Stimulated activated CD4-positive, alpha-beta T cell treated with anti-CD3 and anti-CD28 coated beads, Interleukin-1b, Interleukin-23, amount 100 ng/mL, for 24 hours (primary cell): ENCODE measurements around the gene CRYL1.

Experiments used
- DNase-seq, 4 experiments: peaks; one replicate each; pipeline ENCODE4 v3.0.0-alpha.2; 2020; ENCODE audit warnings: low read depth in 4 of 4, low spot score in 1 of 4

CRYL1 gene

GRCh38 chr13:20428666-20429644 is 96.7 kb downstream of the CRYL1 start:
- no peak for DNase-seq

GRCh38 chr13:20426766-20427448 is 98.8 kb downstream of the CRYL1 start:
- no peak for DNase-seq

DNA sequence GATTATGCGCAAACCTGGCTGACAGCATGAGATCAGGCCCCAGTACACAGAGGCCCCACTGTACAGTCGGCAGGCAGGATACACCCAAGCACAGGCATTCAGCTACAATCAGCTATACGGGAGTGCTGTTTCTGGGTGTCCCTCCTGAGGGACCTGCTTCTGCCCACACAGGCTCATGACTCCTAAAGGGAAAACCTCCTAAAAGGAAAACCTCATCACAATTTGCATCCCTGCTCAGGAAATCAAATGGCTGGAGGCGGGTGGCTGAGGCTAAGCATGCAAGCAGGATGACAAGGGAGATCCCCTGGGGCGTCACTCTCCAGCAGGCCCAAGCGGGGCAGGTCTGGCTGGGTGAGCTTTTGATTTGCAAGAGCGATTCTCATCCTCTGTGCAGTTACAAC is 99.8 kb downstream of the CRYL1 start:
- DNase-seq: no peak

DNA sequence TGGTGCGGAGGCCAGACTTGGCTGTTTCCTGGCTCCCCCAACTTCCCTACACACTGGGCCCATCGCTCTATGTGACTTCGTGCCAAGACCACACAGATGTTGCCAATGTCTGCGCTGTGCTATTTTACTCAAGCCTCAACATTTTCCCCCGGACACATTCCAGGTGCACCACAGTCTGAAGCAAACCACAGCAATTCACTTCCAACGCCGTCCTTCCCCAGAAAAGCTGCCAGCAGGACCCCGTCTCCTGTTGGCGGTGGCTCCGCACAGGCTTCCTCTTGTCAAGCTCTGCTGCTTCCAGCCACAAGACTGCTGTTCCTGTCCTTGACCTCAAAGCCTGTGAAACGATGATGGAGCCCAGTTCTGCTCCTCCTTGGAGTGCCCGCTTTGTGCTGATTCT is 100.7 kb downstream of the CRYL1 start:
- no peak for DNase-seq

- no peak for DNase-seq
These were observed 101.2 kb downstream of the CRYL1 start for GRCh38 chr13:20424559-20424852.

- DNase-seq: no peak
These were observed 103.3 kb downstream of the CRYL1 start for GRCh38 chr13:20422362-20422761.

GRCh38 chr13:20420938-20421337 is 104.7 kb downstream of the CRYL1 start:
- DNase-seq: no peak

GRCh38 chr13:20418953-20419352 is 106.7 kb downstream of the CRYL1 start:
- no peak for DNase-seq

DNA sequence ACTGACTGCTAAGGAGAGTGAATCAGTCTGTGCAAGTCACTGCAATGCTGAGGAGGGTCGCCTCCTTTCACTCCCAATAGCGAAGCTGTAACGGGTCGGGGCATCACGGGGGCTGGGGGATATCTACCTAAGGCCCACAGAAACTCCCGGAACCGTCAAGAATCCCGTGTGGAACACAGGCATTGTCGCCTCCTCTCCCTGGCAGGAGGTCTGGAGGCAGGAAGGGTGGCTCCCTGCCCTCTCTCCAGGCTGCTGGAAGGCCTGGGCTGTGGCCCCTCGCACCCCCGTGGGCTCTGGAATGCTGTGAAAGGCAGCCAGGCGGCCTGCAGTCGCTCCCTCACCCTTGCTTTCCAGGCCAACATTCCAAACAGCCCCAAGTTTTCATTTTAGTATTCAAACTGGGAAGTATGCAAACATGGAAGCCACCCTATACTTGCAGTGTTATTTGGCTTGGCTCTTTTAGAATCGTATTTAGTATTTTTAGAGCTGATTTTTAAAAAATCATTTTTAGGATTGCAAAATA is 109.4 kb downstream of the CRYL1 start:
- DNase-seq: no peak

DNA sequence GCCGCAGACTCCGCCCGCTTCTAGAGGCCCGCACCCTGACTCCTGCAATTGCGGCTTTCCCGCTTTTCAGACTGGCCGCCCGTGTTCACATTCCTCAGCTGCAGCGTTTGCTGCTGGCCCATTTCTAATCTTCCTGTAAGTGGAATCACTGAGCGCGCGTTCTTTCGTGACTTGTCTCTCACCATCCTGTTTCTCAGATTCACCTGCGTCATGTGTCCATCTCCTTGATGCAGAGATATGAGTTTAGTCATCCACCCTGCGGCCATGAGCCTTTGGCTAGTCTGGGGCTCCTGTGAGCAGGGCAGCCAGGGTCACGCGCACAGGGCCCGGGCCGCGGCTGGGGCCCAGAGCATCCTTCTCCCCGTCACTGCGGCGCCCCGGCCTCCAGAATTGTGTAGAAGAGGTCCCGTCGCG is 110.0 kb downstream of the CRYL1 start:
- no peak for DNase-seq

DNA sequence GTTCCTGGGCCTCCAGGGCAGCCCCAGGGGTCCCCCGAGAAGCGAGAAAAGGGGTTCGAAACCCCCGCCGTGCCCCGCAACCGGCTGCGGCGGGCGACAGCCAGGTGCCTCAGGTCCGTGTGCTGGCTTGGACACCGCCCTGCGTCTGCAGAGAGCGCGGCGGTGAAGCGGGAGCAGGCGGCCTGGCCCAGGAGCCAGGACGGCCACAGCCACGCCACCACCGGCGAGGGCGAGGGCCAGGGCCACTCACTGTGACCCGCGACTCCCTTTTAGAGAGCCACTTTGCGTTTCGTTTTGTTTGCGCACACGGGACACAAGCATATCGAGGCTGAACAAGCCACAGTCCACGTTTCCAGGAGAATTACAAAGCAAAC is 110.4 kb downstream of the CRYL1 start:
- no peak for DNase-seq

DNA sequence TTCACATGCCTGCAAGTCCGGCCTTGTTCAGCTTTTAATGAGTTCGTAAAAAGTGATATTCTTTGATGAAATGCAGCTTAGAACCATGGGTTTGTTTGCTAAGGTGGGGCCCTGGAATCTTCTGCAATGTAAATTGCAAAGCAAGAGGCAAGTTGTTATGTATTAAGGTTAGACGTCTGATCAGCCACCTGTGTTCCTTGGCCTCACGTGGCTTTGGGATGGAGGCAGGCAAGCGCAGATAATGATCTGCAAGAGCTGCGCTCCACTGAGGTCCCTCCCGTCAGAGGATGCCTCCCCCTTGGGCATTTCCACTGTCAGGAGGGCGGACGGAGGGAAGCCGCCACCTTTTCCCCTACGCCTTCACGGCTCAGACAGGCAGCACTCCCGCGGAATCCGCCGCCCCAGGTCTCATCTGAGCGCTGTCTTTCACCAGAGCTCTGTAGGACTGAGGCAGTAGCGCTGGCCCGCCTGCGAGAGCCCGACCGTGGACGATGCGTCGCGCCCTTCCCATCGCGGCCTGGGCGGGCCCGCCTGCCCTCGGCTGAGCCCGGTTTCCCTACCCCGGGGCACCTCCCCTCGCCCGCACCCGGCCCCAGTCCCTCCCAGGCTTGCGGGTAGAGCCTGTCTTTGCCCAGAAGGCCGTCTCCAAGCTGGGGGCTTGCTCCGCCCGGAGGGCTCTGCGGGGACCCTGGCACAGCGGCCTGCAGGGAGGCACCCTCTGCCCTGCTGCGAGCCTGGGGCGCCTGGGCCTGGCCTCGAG is 110.9 kb downstream of the CRYL1 start:
- no peak for DNase-seq

- no peak for DNase-seq
These were observed 112.8 kb downstream of the CRYL1 start for GRCh38 chr13:20412691-20413355.

DNA sequence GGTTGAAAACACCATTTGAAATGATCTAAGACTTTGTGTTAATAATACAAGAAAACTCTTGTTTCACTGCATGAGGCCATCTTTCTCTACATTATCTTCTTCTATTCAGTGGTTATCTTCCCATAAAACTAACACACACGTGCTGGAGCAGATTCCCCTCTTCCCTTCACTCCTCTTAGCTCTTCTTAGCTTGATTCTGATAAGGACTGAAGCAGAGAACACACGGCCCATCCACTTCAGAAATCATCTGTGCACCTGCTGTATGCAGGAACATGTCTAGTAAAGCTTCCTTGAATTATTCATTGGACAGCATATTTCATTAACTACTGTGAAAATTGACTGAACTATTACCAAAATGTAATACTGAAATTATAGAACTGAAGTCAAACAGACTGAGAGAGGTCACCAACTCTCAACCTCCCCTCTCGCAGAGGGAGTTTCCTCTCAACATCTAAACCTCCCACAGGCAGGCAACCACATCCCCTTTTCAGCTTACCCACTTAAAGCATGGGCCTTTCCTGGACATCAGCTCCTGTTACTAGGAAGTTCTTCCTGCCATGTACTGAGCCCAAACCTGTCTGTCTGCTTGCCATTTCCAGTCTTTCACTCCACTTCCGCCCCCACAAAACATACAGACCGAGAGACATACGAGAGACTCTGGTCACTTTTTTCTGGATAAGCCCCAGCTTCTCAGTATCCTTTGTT is 113.9 kb downstream of the CRYL1 start:
- no peak for DNase-seq

GRCh38 chr13:20410726-20411125 is 114.9 kb downstream of the CRYL1 start:
- DNase-seq: no peak

DNA sequence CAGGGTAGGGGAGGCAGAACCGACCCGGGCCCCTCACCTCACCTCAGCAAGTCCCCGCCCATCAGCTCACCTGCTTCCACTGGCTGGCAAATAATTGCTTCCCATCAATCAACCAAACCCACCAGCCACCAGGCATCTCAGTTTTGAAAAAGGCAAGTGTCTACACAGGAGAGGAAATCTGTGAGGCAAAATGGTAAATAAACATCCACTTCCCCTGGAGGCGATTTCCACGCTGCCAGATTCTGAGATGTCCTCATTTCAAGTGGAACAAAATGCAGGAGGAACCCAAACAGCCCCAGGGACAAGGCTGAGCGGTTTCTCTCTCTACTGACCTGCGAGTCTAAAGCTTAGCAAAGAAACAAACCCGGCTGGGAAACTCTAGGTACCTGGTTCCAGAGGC is 117.5 kb downstream of the CRYL1 start:
- no peak for DNase-seq

- DNase-seq: no peak
These were observed 117.9 kb downstream of the CRYL1 start for GRCh38 chr13:20407759-20408158.

GRCh38 chr13:20405691-20406090 is 120.0 kb downstream of the CRYL1 start:
- no peak for DNase-seq

DNA sequence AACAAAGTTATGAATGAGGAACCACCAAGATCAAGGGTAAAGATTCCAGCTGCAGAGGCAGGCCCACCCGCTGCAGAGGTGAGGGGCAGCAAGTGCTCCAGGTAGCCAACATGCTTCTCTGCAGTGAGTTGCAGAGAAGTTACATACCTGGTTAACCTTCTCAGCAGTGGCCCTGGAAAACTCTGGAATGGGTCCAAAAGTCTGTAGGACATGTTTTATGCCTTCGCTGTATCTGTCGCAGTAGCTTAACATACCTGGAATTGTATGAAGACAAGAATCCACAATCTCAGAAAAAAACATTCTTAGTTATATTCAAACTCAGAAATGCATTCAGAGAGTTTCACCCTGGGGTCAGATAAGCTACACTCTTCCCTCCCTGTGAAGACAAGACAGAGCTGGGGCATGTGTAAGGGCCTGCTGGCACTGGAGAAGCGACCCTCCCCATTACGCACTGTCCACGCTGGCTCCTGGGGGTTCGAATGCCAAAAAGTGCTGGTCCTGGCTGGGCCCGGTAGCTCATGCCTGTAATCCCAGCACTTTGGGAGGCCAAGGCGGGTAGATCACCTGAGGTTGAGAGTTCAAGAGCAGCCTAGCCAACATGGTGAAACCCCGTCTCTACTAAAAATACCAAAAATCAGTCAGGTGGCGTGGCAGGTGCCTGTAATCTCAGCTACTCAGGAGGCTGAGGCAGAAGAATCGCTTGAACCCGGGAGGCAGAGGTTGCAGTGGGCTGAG is 121.0 kb downstream of the CRYL1 start:
- no peak for DNase-seq

GRCh38 chr13:20403826-20404225 is 121.8 kb downstream of the CRYL1 start:
- DNase-seq: no peak
